Ishikawa (cell line): ENCODE data around the gene TSEN34.

Source experiments
- CEBPB ChIP-seq: IDR thresholded peaks from 2 replicates; pipeline ENCODE4 v1.6.1; 2012
- EGR1 ChIP-seq: IDR thresholded peaks from 2 replicates; pipeline ENCODE4 v1.6.1; 2012
- EP300 ChIP-seq: IDR thresholded peaks from 2 replicates; pipeline ENCODE4 v1.6.1; 2012; ENCODE audit warnings: borderline replicate concordance
- MAX ChIP-seq: IDR thresholded peaks from 2 replicates; pipeline ENCODE4 v1.6.1; 2012
- RAD21 ChIP-seq: IDR thresholded peaks from 2 replicates; pipeline ENCODE4 v1.6.1; 2012; ENCODE audit warnings: low read depth
- TAF1 ChIP-seq: IDR thresholded peaks from 2 replicates; pipeline ENCODE4 v1.6.1; 2012; ENCODE audit warnings: low read depth, mild to moderate bottlenecking
- TCF12 ChIP-seq: IDR thresholded peaks from 2 replicates; pipeline ENCODE4 v1.6.1; 2012; ENCODE audit warnings: low read depth
- TEAD4 ChIP-seq: IDR thresholded peaks from 2 replicates; pipeline ENCODE4 v1.6.1; 2012
- USF1 ChIP-seq: IDR thresholded peaks from 2 replicates; pipeline ENCODE4 v1.6.1; 2012
- YY1 ChIP-seq: IDR thresholded peaks from 2 replicates; pipeline ENCODE4 v1.6.1; 2012; ENCODE audit warnings: low read depth
- ZBTB7A ChIP-seq: IDR thresholded peaks from 2 replicates; pipeline ENCODE4 v1.6.1; 2012; ENCODE audit warnings: low read depth

- TF ChIP-seq CEBPB (no peak), EP300 (no peak), TAF1 (no peak), MAX (no peak), RAD21 (no peak), TEAD4 (no peak), USF1 (no peak), YY1 (no peak), EGR1 (no peak), ZBTB7A (no peak), TCF12 (no peak)
Observed at GRCh38 chr19:54197121-54197520, 6.0 kb downstream of the TSEN34 start.
